GM18861 (cell line): ENCODE data around the gene SLC27A3.

Experiments used
- ATAC-seq: cut with Tn5 transposase; IDR thresholded peaks from one replicate; pipeline ENCODE4 v1.9.1; 2021; ENCODE audit not compliant: unreplicated experiment

The SLC27A3 gene, protein sequence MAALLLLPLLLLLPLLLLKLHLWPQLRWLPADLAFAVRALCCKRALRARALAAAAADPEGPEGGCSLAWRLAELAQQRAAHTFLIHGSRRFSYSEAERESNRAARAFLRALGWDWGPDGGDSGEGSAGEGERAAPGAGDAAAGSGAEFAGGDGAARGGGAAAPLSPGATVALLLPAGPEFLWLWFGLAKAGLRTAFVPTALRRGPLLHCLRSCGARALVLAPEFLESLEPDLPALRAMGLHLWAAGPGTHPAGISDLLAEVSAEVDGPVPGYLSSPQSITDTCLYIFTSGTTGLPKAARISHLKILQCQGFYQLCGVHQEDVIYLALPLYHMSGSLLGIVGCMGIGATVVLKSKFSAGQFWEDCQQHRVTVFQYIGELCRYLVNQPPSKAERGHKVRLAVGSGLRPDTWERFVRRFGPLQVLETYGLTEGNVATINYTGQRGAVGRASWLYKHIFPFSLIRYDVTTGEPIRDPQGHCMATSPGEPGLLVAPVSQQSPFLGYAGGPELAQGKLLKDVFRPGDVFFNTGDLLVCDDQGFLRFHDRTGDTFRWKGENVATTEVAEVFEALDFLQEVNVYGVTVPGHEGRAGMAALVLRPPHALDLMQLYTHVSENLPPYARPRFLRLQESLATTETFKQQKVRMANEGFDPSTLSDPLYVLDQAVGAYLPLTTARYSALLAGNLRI

GRCh38 chr1:153774780-153775457, at the start of gene SLC27A3:
Gene SLC27A3 (plus strand): TSS chr1:153775407. CDS start chr1:153775498, 91 bp downstream.
- ATAC-seq, result peak; percentile 6

- ATAC-seq, result peak; percentile 85
Measured at GRCh38 chr1:153727463-153728304, 47.5 kb upstream of the SLC27A3 start, which contains the start of gene INTS3. Gene INTS3 (plus strand): TSS chr1:153728050. CDS start chr1:153728635, 585 bp downstream.

GRCh38 chr1:153728305-153729066, 46.7 kb upstream of the SLC27A3 start:
- ATAC-seq, result no peak

GRCh38 chr1:153730468-153730988, 44.7 kb upstream of the SLC27A3 start:
- no peak for ATAC-seq

- ATAC-seq, result no peak
Measured at GRCh38 chr1:153733970-153734369, 41.2 kb upstream of the SLC27A3 start.

GRCh38 chr1:153734396-153735089, 40.7 kb upstream of the SLC27A3 start:
- ATAC-seq, result no peak

DNA sequence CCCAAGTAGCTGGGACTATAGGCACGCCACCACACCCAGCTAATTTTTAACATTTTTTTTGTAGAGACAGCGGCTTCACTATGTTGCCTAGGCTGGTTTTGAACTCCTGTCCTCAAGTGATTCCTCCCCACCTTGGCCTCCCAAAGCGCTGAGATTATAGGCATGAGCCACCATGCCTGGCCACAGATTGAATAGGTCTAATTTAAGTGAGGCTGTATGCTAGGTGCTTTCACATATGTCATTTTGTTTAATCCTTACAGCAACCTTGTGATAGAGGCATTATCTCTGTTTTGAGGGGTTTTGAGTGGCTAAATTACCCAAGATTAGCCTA, 40.2 kb upstream of the SLC27A3 start:
- ATAC-seq, result no peak

GRCh38 chr1:153741986-153742385, 33.2 kb upstream of the SLC27A3 start:
- no peak for ATAC-seq

- ATAC-seq, result peak; percentile 72
Measured at GRCh38 chr1:153742411-153743142, 32.6 kb upstream of the SLC27A3 start.

DNA sequence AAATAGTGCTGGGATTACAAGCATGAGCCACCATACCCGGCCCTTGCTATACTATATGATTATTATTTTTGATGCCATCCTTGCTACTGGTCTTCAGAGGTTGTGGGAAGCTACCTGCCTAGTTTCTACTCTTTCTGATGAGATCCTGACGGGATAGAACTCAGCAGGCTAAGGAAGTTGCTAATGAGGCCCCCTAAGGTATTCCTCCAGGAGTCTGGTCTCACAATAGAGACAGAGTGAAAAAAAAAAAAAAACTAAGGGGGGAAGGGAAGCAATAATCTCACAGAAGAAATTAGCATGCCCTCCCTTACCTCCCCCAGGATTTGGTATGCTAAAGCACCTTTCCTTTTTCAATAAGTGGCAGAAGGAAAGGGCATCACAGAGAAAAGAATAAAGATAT, 29.8 kb upstream of the SLC27A3 start:
- no peak for ATAC-seq

- ATAC-seq, result no peak
Measured at GRCh38 chr1:153746174-153746573, 29.0 kb upstream of the SLC27A3 start.

DNA sequence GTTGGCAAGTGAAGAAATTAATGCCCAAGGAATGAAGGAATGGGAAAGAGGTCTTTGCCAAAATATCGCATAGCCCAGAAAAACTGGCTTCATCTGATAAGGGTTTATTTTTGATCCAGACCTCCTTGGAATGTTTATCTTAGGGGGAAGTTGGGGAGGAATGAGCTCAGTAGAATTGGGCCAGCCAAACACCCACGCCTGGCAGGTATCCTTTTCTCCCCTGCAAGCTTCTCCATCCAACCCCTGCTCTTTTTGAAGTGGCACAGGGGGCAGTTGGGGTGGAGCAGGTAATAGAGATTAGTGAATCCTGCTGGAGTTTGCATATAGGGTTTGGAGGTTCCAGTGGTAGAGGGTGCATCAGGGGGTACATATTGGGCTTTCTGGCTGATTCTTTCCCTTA, 26.3 kb upstream of the SLC27A3 start:
- ATAC-seq, result no peak

- peak; percentile 85 for ATAC-seq
Measured at GRCh38 chr1:153749408-153750005, 25.7 kb upstream of the SLC27A3 start.

DNA sequence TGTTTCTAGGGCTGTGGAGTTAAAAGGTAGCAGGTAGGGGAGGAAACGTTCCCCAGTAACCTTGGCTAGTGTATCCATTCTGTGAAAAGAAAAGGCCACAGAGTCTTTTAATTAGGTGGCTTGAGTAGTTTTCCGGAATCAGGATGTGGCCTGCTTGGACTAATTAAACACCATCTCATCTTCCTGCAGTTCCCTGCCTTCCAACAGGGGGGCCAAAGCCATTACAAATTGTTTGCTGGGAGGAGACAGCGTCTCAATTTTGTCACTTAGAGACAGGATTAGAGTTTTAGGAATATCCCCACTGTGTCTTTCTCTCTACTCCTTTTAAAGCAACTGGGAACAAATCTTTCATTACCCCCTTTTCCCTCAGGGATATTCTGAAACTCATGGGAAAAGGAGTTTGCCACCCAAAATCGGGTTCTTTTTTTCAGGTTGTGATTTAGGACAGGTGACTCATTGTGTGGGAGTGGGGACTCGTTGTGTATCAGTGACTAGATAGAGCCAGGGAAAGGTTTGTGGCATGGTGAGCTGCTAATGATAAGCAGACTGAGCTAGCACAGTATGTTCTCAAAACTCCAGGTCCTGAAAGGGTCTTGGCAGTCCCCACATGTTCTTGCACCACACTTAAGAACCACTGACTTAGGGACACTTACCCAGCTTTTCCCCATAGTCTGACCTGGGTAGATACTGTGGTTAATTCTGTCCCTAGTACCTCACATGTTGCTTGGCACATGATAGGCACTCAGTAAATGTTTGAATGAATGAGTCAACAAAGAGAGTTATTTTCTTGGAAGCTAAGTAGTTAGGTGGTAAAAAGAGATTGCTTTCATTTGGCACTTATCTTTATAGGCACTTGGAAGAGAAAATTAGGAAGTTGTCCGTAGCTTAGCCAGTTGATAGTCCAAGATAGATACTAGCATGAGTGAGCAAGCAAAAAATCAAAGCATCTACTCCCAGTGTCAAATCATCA, 24.9 kb upstream of the SLC27A3 start:
- no peak for ATAC-seq

DNA sequence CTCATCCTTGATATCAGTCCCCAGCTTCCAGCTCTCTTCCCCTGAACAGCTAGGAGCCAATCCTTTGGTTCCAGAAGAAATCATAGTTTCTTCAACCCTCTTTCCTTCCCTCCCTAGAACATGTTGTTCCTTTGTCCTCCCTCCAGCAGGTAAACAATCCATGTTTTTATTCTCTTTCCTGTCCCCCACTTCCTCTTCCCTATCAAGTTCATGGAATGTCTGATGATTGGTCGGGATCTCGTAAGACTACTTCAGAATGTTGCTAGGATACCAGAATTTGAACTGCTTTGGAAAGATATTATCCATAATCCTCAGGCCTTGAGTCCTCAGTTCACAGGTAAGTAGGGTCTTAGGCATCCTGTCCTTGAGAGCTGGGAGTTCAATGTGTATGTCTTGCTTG, 23.1 kb upstream of the SLC27A3 start:
- no peak for ATAC-seq

DNA sequence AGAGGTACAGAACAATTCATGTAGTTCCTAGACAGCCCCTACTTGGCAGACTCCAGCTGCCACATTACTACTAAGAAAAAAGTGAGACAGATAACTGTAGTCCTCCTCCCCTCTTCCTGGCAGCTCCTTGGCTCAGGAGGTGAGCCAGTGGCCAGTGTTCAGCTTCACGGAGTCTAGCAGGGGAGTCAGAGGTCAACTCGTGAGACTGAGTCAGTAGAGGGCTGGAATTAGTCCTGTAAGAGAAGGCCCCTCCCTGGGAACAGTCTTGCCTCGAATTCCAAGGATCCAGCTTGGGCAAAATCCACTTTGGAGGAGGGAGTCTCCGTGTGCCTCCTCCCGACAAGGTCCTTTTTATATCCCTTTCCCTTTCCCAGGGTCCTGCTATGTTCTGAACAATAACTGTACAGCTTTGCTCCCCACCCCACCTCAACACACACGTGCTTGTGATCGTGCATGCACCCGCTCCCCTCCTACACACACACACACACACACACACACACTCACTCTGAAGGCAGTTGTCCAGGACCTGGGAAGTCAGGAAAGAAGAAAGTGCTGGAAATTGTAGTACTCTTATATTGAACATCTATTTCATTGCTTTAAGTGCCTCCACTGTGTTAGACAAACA, 22.5 kb upstream of the SLC27A3 start:
- no peak for ATAC-seq

- ATAC-seq, result no peak
Measured at GRCh38 chr1:153754266-153754665, 20.9 kb upstream of the SLC27A3 start.
